Activated naive CD4-positive, alpha-beta T cell treated with Interleukin-2 at 50 U/mL for 16 hours (primary cell): Measurements from ENCODE around the gene FBXO40.

Source experiments
- DNase-seq: peaks from one replicate; pipeline ENCODE4 v3.0.0-alpha.2; 2020

The FBXO40 gene

GRCh38 chr3:121665488-121665887, 72.3 kb downstream of the FBXO40 start:
- no peak for DNase-seq

GRCh38 chr3:121667333-121667732, 74.2 kb downstream of the FBXO40 start:
- DNase-seq = no peak

GRCh38 chr3:121670676-121671075, 77.5 kb downstream of the FBXO40 start:
- no peak for DNase-seq

GRCh38 chr3:121677141-121677540, 84.0 kb downstream of the FBXO40 start:
- no peak for DNase-seq
